ENCODE measurements around the gene TLR7. TPM values are rescaled to one million over a fixed set of nuclear protein-coding genes. Genes with fewer than 3 reads are reported as not detected.

TLR7 gene
- total RNA-seq, 1 donor from 2014 or later: 5.4 TPM

GRCh38 chrX:12887141-12887540 lies 20.3 kb downstream of the TLR7 start:
- Mint-ChIP-seq H3K36me3 (ENCODE audit: low read depth) (peaks cover 46% of the 10 kb centered on the region), H3K4me3 (no peak overlapping the region), H3K4me1 (peaks cover 52% of the 10 kb centered on the region), H3K27me3 (no peaks in the 10 kb centered on the region), H3K27ac (no peak overlapping the region), H3K9me3 (no peaks in the 10 kb centered on the region)
- ChIA-PET POLR2A (no interaction called here), CTCF (no interaction called here)
- DNase-seq: no peak
- intact Hi-C loops (cut with micrococcal nuclease): no loop called here
- TF ChIP-seq CTCF (IDR thresholded peaks at IDR 0.05): no peak
- no peak for ATAC-seq (ENCODE audit: low read depth)

- peaks cover 43% of the 10 kb centered on the region for H3K36me3 Mint-ChIP-seq (ENCODE audit: low read depth)
- peak overlapping the region; percentile 41 for H3K27ac Mint-ChIP-seq
- intact Hi-C loops (cut with micrococcal nuclease): no loop called here
- ATAC-seq (ENCODE audit: low read depth) (no peak), DNase-seq (no peak)
- H3K4me3 Mint-ChIP-seq: no peak overlapping the region
- no peaks in the 10 kb centered on the region for H3K9me3 Mint-ChIP-seq
- POLR2A ChIA-PET: no interaction called here
- no peaks in the 10 kb centered on the region for H3K27me3 Mint-ChIP-seq
- peaks cover 53% of the 10 kb centered on the region for H3K4me1 Mint-ChIP-seq
- TF ChIP-seq CTCF (IDR thresholded peaks at IDR 0.05): no peak
- CTCF ChIA-PET: no interaction called here
These were observed 20.9 kb downstream of the TLR7 start for GRCh38 chrX:12887767-12888166.

- H3K27ac Mint-ChIP-seq: peak overlapping the region; percentile 88
These were observed 23.6 kb downstream of the TLR7 start for GRCh38 chrX:12890467-12890866.

GRCh38 chrX:12891171-12891570 lies 24.3 kb downstream of the TLR7 start:
- peak overlapping the region; percentile 88 for H3K27ac Mint-ChIP-seq
- CTCF ChIA-PET: interaction anchor here (3.4 kb wide), 1 partner anchor 76 kb away, joined by 50 read pairs; no protein-coding TSS in a partner anchor
- ATAC-seq (ENCODE audit: low read depth) (no peak), DNase-seq (no peak)
- H3K27me3 Mint-ChIP-seq: no peaks in the 10 kb centered on the region
- intact Hi-C loops (cut with micrococcal nuclease): loop anchor here (5.0 to 10.0 kb wide), 3 partner anchors 39 to 806 kb away; no protein-coding TSS in a partner anchor
- H3K9me3 Mint-ChIP-seq: no peaks in the 10 kb centered on the region
- H3K36me3 Mint-ChIP-seq (ENCODE audit: low read depth): peaks cover 21% of the 10 kb centered on the region
- peak overlapping the region; percentile 11 for H3K4me3 Mint-ChIP-seq
- peaks cover 63% of the 10 kb centered on the region for H3K4me1 Mint-ChIP-seq
- no peak for TF ChIP-seq CTCF (IDR thresholded peaks at IDR 0.05)
- POLR2A ChIA-PET: interaction anchor here (0.5 to 1.6 kb wide), 3 partner anchors 48 to 86 kb away, joined by 3 to 4 read pairs (median 3); no protein-coding TSS in a partner anchor

More at GRCh38 chrX:12890467-12890866, 23.6 kb downstream of the TLR7 start:
- Mint-ChIP-seq H3K9me3 (no peaks in the 10 kb centered on the region), H3K27me3 (no peaks in the 10 kb centered on the region), H3K36me3 (ENCODE audit: low read depth) (peaks cover 27% of the 10 kb centered on the region), H3K4me1 (peaks cover 59% of the 10 kb centered on the region), H3K4me3 (peak overlapping the region; percentile 64)
- TF ChIP-seq CTCF (IDR thresholded peaks at IDR 0.05): no peak
- CTCF ChIA-PET: no interaction called here
- peak; percentile 43 for ATAC-seq (ENCODE audit: low read depth)
- intact Hi-C loops (cut with micrococcal nuclease): loop anchor here (5.0 to 10.0 kb wide), 3 partner anchors 38 to 806 kb away; no protein-coding TSS in a partner anchor
- no peak for DNase-seq
- POLR2A ChIA-PET: interaction anchor here (0.7 to 1.6 kb wide), 2 partner anchors 47 to 76 kb away, joined by 3 read pairs; no protein-coding TSS in a partner anchor

- H3K4me1 Mint-ChIP-seq: peaks cover 63% of the 10 kb centered on the region
- intact Hi-C loops (cut with micrococcal nuclease): loop anchor here (5.0 to 10.0 kb wide), 3 partner anchors 40 to 807 kb away; no protein-coding TSS in a partner anchor
- no peak for DNase-seq
- H3K9me3 Mint-ChIP-seq: no peaks in the 10 kb centered on the region
- H3K4me3 Mint-ChIP-seq: no peak overlapping the region
- TF ChIP-seq CTCF (IDR thresholded peaks at IDR 0.05): no peak
- ChIA-PET POLR2A (interaction anchor here (0.5 kb wide), 1 partner anchor 85 kb away, joined by 4 read pairs; no protein-coding TSS in a partner anchor), CTCF (interaction anchor here (3.4 kb wide), 1 partner anchor 77 kb away, joined by 50 read pairs; no protein-coding TSS in a partner anchor)
- no peaks in the 10 kb centered on the region for H3K27me3 Mint-ChIP-seq
- peaks cover 14% of the 10 kb centered on the region for H3K36me3 Mint-ChIP-seq (ENCODE audit: low read depth)
- H3K27ac Mint-ChIP-seq: peak overlapping the region; percentile 88
- no peak for ATAC-seq (ENCODE audit: low read depth)
These were observed 25.1 kb downstream of the TLR7 start for GRCh38 chrX:12891915-12892506.

Data from activated B cell treated with CpG ODN at 0.5 μM for 24 hours (primary cell).